Neural progenitor cell (in vitro differentiated cells): Measurements from ENCODE around the gene PRRC2C. TPM values are rescaled to one million over a fixed set of nuclear protein-coding genes. Genes with fewer than 3 reads are reported as not detected.

Experiments
- DNase-seq: peaks from one replicate; pipeline ENCODE4 v3.0.0-alpha.2; 2016; ENCODE audit warnings: low spot score
- H2AFZ ChIP-seq: fragments of 200-600 bp; sonication (generic); replicated peaks from 2 replicates; pipeline ENCODE4 v1.6.1; 2016; ENCODE audit warnings: antibody characterized with exemption
- H3F3A ChIP-seq: fragments of 200-600 bp; sonication (generic); 2 replicates; pipeline ENCODE4 v1.6.1; 2016; ENCODE audit warnings: antibody characterized with exemption, low read depth
- H3K27ac ChIP-seq: fragments of 200-600 bp; sonication (generic); 2 replicates; pipeline ENCODE4 v1.5.1; 2016; ENCODE audit warnings: mild to moderate bottlenecking
- H3K27me3 ChIP-seq: fragments of 200-600 bp; sonication (generic); 2 replicates; pipeline ENCODE4 v1.6.1; 2016; ENCODE audit warnings: mild to moderate bottlenecking, moderate library complexity
- H3K36me3 ChIP-seq: fragments of 200-600 bp; sonication (generic); 2 replicates; pipeline ENCODE4 v1.5.1; 2016
- H3K4me1 ChIP-seq: fragments of 200-600 bp; sonication (generic); 2 replicates; pipeline ENCODE4 v1.6.1; 2016; ENCODE audit warnings: mixed run types
- H3K4me2 ChIP-seq: fragments of 200-600 bp; sonication (generic); 2 replicates; pipeline ENCODE4 v1.6.1; 2016
- H3K4me3 ChIP-seq: fragments of 200-600 bp; sonication (generic); 2 replicates; pipeline ENCODE4 v1.5.1; 2016
- H3K79me2 ChIP-seq: fragments of 200-600 bp; sonication (generic); 2 replicates; pipeline ENCODE4 v1.6.1; 2016; ENCODE audit warnings: low read depth
- H3K9ac ChIP-seq: fragments of 200-600 bp; sonication (generic); 2 replicates; pipeline ENCODE4 v1.6.1; 2016
- H3K9me3 ChIP-seq: fragments of 200-600 bp; sonication (generic); 2 replicates; pipeline ENCODE4 v1.5.1; 2016; ENCODE audit warnings: low read depth
- H4K20me1 ChIP-seq: fragments of 200-600 bp; sonication (generic); 2 replicates; pipeline ENCODE4 v1.6.1; 2016; ENCODE audit warnings: low read depth
- H3K27ac Mint-ChIP-seq: 3 replicates; pipeline ENCODE4 v1.8.0; 2021; ENCODE audit warnings: mixed read lengths
- H3K27me3 Mint-ChIP-seq: 2 replicates; pipeline ENCODE4 v1.8.0; 2022; ENCODE audit warnings: low read depth, mild to moderate bottlenecking, inconsistent platforms, moderate library complexity, mixed read lengths; ENCODE audit not compliant: insufficient read depth
- H3K36me3 Mint-ChIP-seq: 3 replicates; pipeline ENCODE4 v1.8.0; 2021; ENCODE audit warnings: mixed read lengths
- H3K4me1 Mint-ChIP-seq: 3 replicates; pipeline ENCODE4 v1.8.0; 2021; ENCODE audit warnings: mixed read lengths
- H3K4me3 Mint-ChIP-seq: 3 replicates; pipeline ENCODE4 v1.8.0; 2021; ENCODE audit warnings: mild to moderate bottlenecking, moderate library complexity, mixed read lengths
- H3K9me3 Mint-ChIP-seq: 3 replicates; pipeline ENCODE4 v1.8.0; 2020; ENCODE audit warnings: mixed read lengths
- CTCF ChIP-seq: fragments of 200-600 bp; sonication (generic); IDR thresholded peaks from 2 replicates; pipeline ENCODE4 v1.5.1; 2017; ENCODE audit warnings: antibody characterized with exemption, mild to moderate bottlenecking
- EZH2 ChIP-seq: fragments of 200-600 bp; sonication (generic); IDR thresholded peaks from 2 replicates; pipeline ENCODE4 v1.6.1; 2017; ENCODE audit warnings: antibody characterized with exemption, mild to moderate bottlenecking, moderate library complexity
- EZH2phosphoT487 ChIP-seq: fragments of 200-600 bp; sonication (generic); IDR thresholded peaks from 2 replicates; pipeline ENCODE4 v1.6.1; 2017; ENCODE audit warnings: antibody characterized with exemption
- total RNA-seq: library from RNA; depleted of rRNA; stranded (reverse); fragments of >200 nt; gene quantifications from 2 replicates; pipeline ENCODE4 v1.2.3, GENCODE V29; 2015; ENCODE audit warnings: low replicate concordance

Gene PRRC2C
- total RNA-seq, 1 donor from 2014 or later = 89.9 TPM

GRCh38 chr1:171446386-171446785 is 38.9 kb upstream of the PRRC2C start:
- no peaks in the 10 kb centered on the region for H3K4me1 Mint-ChIP-seq
- no peak overlapping the region for H2AFZ ChIP-seq
- H3K4me3 Mint-ChIP-seq = no peak overlapping the region
- H3K27ac ChIP-seq = no peak overlapping the region
- no peak overlapping the region for H3K4me3 ChIP-seq
- no peaks in the 10 kb centered on the region for H3K36me3 ChIP-seq
- H4K20me1 ChIP-seq = no peaks in the 10 kb centered on the region
- no peaks in the 10 kb centered on the region for H3K27me3 ChIP-seq
- H3K4me1 ChIP-seq = no peaks in the 10 kb centered on the region
- H3K9me3 Mint-ChIP-seq = peaks cover 2% of the 10 kb centered on the region
- DNase-seq = no peak
- no peak overlapping the region for H3K27ac Mint-ChIP-seq
- no peaks in the 10 kb centered on the region for H3K79me2 ChIP-seq
- no peaks in the 10 kb centered on the region for H3K9me3 ChIP-seq
- no peak overlapping the region for H3K9ac ChIP-seq
- H3K27me3 Mint-ChIP-seq = no peaks in the 10 kb centered on the region
- H3F3A ChIP-seq = no peaks in the 10 kb centered on the region
- TF ChIP-seq EZH2phosphoT487 (no peak), EZH2 (no peak), CTCF (no peak)
- no peak overlapping the region for H3K4me2 ChIP-seq
- H3K36me3 Mint-ChIP-seq = no peaks in the 10 kb centered on the region

GRCh38 chr1:171455967-171456366 is 29.4 kb upstream of the PRRC2C start:
- no peak for TF ChIP-seq EZH2phosphoT487
- no peak for TF ChIP-seq CTCF
- TF ChIP-seq EZH2 = no peak
- H3K4me3 Mint-ChIP-seq = no peak overlapping the region
- Histone ChIP-seq H3K27me3 (no peaks in the 10 kb centered on the region), H3K79me2 (no peaks in the 10 kb centered on the region), H3K27ac (no peak overlapping the region), H3K4me2 (no peak overlapping the region), H3F3A (peaks cover 3% of the 10 kb centered on the region), H3K9me3 (no peaks in the 10 kb centered on the region), H4K20me1 (no peaks in the 10 kb centered on the region), H3K36me3 (no peaks in the 10 kb centered on the region), H3K4me3 (no peak overlapping the region), H3K9ac (no peak overlapping the region), H2AFZ (no peak overlapping the region), H3K4me1 (no peaks in the 10 kb centered on the region)
- no peaks in the 10 kb centered on the region for H3K27me3 Mint-ChIP-seq
- peaks cover 6% of the 10 kb centered on the region for H3K9me3 Mint-ChIP-seq
- no peaks in the 10 kb centered on the region for H3K4me1 Mint-ChIP-seq
- H3K27ac Mint-ChIP-seq = no peak overlapping the region
- no peak for DNase-seq
- no peaks in the 10 kb centered on the region for H3K36me3 Mint-ChIP-seq

DNA sequence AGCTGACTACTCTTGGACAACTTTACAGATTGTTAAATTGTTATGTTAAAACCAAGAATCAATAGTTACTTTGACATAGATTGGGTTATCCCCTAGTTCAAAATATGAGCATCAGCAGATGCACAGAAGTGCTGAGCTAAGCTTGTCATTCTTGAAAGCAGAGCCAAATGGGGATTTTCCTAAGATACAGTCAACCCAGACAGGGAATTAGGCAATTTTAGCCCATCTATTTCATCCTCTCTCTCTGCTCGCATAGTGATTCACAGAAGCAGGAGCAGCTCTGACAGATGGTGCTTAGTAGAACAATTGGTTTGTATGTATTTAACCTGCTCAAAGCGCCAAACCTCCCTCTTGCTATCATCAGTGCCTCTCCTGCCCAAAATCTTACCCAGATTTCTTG is 27.9 kb upstream of the PRRC2C start:
- H2AFZ ChIP-seq = peak overlapping the region; percentile 3
- H3K4me1 Mint-ChIP-seq = no peaks in the 10 kb centered on the region
- TF ChIP-seq EZH2 = no peak
- TF ChIP-seq EZH2phosphoT487 = no peak
- TF ChIP-seq CTCF = no peak
- no peaks in the 10 kb centered on the region for H3K9me3 ChIP-seq
- no peak overlapping the region for H3K4me2 ChIP-seq
- DNase-seq = peak; percentile 4
- no peaks in the 10 kb centered on the region for H3K36me3 ChIP-seq
- H4K20me1 ChIP-seq = no peaks in the 10 kb centered on the region
- H3K27me3 Mint-ChIP-seq = no peaks in the 10 kb centered on the region
- no peaks in the 10 kb centered on the region for H3K79me2 ChIP-seq
- no peak overlapping the region for H3K4me3 ChIP-seq
- peaks cover 3% of the 10 kb centered on the region for H3F3A ChIP-seq
- H3K27me3 ChIP-seq = no peaks in the 10 kb centered on the region
- no peaks in the 10 kb centered on the region for H3K4me1 ChIP-seq
- H3K27ac Mint-ChIP-seq = no peak overlapping the region
- no peaks in the 10 kb centered on the region for H3K36me3 Mint-ChIP-seq
- no peak overlapping the region for H3K4me3 Mint-ChIP-seq
- no peak overlapping the region for H3K27ac ChIP-seq
- peaks cover 5% of the 10 kb centered on the region for H3K9me3 Mint-ChIP-seq
- no peak overlapping the region for H3K9ac ChIP-seq
